Adrenal gland (tissue), 5 donors: Measurements from ENCODE around the gene CARS1.

Source experiments
- CTCF ChIP-seq, 6 experiments: fragments of 450-650 bp in 4 of 6; fragments of 200-600 bp in 2 of 6; sonication (generic) in 1 of 6; IDR thresholded peaks; 1 replicate in 5 of 6; 2 replicates in 1 of 6; pipeline versions ENCODE4 v1.5.1 to v1.8.0; 2016 to 2021; ENCODE audit warnings: antibody characterized with exemption in 6 of 6, mild to moderate bottlenecking in 2 of 6, moderate library complexity in 1 of 6
- POLR2A ChIP-seq, 2 donors: fragments of 450-650 bp; IDR thresholded peaks; one replicate each; pipeline ENCODE4 v1.6.1; 2017; ENCODE audit warnings: antibody characterized with exemption in 2 of 2, mild to moderate bottlenecking in 2 of 2, moderate library complexity in 1 of 2
- donor health status: DM: no; HTN: no; CAD: no.

DNA sequence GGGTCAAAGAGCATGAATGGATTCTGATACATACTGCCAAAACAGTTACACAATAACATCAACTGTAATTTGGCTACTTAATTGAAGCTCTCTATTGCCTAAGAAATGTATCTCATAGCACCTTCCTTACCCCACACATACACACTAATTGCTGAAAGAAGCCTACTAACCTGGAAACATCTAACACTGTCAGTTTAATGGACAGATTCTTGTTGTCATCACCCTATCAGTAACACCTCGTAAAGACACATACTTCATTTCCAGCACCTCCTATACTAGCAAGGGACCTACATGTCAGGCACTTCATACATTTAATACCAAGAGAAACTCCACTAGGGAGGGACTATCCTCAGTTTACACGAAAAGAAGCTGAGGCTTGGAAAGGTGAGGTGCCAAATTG is 75.0 kb downstream of the CARS1 start:
- no peak for TF ChIP-seq CTCF (IDR thresholded peaks at IDR 0.05)
- TF ChIP-seq POLR2A (IDR thresholded peaks at IDR 0.05): no peak
